ENCODE measurements around the gene MBTD1.

Gene MBTD1

GRCh38 chr17:51200295-51200694 is 59.6 kb downstream of the MBTD1 start:
- TF ChIP-seq CTCF (IDR thresholded peaks at IDR 0.05; ENCODE audit: control insufficient read depth, insufficient read depth, low read depth, low read length, missing control alignments), result no peak
- no peak overlapping the region for H3K4me3 ChIP-seq (ENCODE audit: control insufficient read depth, low read depth, low read length)
- DNase-seq (ENCODE audit: low read depth), result no peak

GRCh38 chr17:51197754-51198153 is 62.1 kb downstream of the MBTD1 start:
- TF ChIP-seq CTCF (IDR thresholded peaks at IDR 0.05; ENCODE audit: control insufficient read depth, insufficient read depth, low read depth, low read length, missing control alignments), result no peak
- DNase-seq (ENCODE audit: low read depth), result no peak
- no peak overlapping the region for H3K4me3 ChIP-seq (ENCODE audit: control insufficient read depth, low read depth, low read length)

- no peak overlapping the region for H3K4me3 ChIP-seq (ENCODE audit: control insufficient read depth, low read depth, low read length)
- TF ChIP-seq CTCF (IDR thresholded peaks at IDR 0.05; ENCODE audit: control insufficient read depth, insufficient read depth, low read depth, low read length, missing control alignments), result no peak
- DNase-seq (ENCODE audit: low read depth), result no peak
Observed at GRCh38 chr17:51191895-51192294, 68.0 kb downstream of the MBTD1 start.

GRCh38 chr17:51189628-51190027 is 70.2 kb downstream of the MBTD1 start:
- no peak for DNase-seq (ENCODE audit: low read depth)
- H3K4me3 ChIP-seq (ENCODE audit: control insufficient read depth, low read depth, low read length), result no peak overlapping the region
- no peak for TF ChIP-seq CTCF (IDR thresholded peaks at IDR 0.05; ENCODE audit: control insufficient read depth, insufficient read depth, low read depth, low read length, missing control alignments)

- TF ChIP-seq CTCF (IDR thresholded peaks at IDR 0.05; ENCODE audit: control insufficient read depth, insufficient read depth, low read depth, low read length, missing control alignments), result no peak
- H3K4me3 ChIP-seq (ENCODE audit: control insufficient read depth, low read depth, low read length), result no peak overlapping the region
- no peak for DNase-seq (ENCODE audit: low read depth)
Observed at GRCh38 chr17:51189162-51189561, 70.7 kb downstream of the MBTD1 start.

GRCh38 chr17:51188271-51188833 is 71.5 kb downstream of the MBTD1 start:
- DNase-seq (ENCODE audit: low read depth), result no peak
- TF ChIP-seq CTCF (IDR thresholded peaks at IDR 0.05; ENCODE audit: control insufficient read depth, insufficient read depth, low read depth, low read length, missing control alignments), result no peak
- no peak overlapping the region for H3K4me3 ChIP-seq (ENCODE audit: control insufficient read depth, low read depth, low read length)

Data from AG09309 (cell line).